ENCODE results near the gene RHBDL1. TPM values are rescaled to one million over a fixed set of nuclear protein-coding genes. Genes with fewer than 3 reads are reported as not detected.
A peak's percentile ranks its signal among the peaks of the same experiment; 100 is the strongest.

The RHBDL1 gene
- total and polyA plus RNA-seq, 2 of the 8 experiments (the other 6 are each of a cell fraction or from before 2014, with no cell fraction given): 4.0 to 8.1 TPM

DNA sequence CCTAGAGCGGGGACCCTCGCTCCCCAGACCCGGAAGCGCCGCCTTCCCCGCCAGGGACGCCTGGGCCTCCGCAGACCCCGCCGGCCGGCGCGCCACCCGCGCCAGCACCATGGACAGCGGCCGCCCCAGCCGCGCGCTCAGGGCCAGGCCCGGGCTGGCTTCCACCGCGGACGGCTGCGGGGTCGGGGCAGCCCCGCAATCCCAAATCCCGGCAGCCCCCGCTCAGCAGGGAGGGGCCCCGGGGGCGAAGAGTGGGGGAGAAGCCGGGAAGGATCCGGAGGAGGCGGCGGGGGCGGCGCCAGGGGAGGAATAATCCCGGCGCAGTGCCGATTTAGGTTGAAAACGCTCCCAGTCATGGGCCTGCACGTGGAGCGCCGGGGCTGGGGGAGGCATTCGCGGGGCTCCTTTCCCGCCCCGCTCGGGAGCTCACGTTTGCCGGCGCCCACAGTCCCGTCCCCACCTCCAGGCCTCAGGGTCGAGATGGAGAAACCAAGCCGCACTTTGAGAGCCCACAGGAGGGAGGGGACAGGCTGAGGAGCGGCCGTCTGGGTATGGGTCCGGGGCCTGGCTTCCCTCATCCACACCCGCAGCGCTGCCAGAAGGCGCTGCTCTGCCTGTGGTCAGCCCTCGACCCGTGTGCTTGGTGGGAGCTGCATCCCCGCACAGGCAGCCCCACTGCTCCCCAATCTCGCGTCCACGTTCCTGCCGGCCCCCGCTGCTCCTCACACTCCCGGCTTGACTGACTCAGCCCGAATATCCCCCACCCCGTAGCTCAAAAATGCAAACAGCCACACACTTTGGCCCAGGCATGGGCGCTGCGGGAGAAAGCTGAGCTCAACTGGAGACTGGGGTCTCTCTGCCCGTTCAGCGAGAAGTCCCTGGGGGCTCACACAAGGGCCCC is 25.5 kb downstream of the RHBDL1 start (continued):
- peak; percentile 32 for TF ChIP-seq TAF7 (optimal IDR thresholded peaks at IDR 0.05; ENCODE audit: borderline replicate concordance, low read depth, low read length)
- peak in 1 of 2 experiments; percentile 1; a peak in 1 of 4 replicates for TF ChIP-seq RAD21 (IDR thresholded peaks at IDR 0.05 in 1 of 2, conservative IDR thresholded peaks at IDR 0.05 in 1 of 2; ENCODE audit: low read depth in 2 of 2, low read length in 2 of 2)
- no peak for TF ChIP-seq POU5F1 (IDR thresholded peaks at IDR 0.05; ENCODE audit: low read depth, low read length)
- no peak for TF ChIP-seq BACH1 (IDR thresholded peaks at IDR 0.05; ENCODE audit: low read length)
- TF ChIP-seq, protein P1, sequence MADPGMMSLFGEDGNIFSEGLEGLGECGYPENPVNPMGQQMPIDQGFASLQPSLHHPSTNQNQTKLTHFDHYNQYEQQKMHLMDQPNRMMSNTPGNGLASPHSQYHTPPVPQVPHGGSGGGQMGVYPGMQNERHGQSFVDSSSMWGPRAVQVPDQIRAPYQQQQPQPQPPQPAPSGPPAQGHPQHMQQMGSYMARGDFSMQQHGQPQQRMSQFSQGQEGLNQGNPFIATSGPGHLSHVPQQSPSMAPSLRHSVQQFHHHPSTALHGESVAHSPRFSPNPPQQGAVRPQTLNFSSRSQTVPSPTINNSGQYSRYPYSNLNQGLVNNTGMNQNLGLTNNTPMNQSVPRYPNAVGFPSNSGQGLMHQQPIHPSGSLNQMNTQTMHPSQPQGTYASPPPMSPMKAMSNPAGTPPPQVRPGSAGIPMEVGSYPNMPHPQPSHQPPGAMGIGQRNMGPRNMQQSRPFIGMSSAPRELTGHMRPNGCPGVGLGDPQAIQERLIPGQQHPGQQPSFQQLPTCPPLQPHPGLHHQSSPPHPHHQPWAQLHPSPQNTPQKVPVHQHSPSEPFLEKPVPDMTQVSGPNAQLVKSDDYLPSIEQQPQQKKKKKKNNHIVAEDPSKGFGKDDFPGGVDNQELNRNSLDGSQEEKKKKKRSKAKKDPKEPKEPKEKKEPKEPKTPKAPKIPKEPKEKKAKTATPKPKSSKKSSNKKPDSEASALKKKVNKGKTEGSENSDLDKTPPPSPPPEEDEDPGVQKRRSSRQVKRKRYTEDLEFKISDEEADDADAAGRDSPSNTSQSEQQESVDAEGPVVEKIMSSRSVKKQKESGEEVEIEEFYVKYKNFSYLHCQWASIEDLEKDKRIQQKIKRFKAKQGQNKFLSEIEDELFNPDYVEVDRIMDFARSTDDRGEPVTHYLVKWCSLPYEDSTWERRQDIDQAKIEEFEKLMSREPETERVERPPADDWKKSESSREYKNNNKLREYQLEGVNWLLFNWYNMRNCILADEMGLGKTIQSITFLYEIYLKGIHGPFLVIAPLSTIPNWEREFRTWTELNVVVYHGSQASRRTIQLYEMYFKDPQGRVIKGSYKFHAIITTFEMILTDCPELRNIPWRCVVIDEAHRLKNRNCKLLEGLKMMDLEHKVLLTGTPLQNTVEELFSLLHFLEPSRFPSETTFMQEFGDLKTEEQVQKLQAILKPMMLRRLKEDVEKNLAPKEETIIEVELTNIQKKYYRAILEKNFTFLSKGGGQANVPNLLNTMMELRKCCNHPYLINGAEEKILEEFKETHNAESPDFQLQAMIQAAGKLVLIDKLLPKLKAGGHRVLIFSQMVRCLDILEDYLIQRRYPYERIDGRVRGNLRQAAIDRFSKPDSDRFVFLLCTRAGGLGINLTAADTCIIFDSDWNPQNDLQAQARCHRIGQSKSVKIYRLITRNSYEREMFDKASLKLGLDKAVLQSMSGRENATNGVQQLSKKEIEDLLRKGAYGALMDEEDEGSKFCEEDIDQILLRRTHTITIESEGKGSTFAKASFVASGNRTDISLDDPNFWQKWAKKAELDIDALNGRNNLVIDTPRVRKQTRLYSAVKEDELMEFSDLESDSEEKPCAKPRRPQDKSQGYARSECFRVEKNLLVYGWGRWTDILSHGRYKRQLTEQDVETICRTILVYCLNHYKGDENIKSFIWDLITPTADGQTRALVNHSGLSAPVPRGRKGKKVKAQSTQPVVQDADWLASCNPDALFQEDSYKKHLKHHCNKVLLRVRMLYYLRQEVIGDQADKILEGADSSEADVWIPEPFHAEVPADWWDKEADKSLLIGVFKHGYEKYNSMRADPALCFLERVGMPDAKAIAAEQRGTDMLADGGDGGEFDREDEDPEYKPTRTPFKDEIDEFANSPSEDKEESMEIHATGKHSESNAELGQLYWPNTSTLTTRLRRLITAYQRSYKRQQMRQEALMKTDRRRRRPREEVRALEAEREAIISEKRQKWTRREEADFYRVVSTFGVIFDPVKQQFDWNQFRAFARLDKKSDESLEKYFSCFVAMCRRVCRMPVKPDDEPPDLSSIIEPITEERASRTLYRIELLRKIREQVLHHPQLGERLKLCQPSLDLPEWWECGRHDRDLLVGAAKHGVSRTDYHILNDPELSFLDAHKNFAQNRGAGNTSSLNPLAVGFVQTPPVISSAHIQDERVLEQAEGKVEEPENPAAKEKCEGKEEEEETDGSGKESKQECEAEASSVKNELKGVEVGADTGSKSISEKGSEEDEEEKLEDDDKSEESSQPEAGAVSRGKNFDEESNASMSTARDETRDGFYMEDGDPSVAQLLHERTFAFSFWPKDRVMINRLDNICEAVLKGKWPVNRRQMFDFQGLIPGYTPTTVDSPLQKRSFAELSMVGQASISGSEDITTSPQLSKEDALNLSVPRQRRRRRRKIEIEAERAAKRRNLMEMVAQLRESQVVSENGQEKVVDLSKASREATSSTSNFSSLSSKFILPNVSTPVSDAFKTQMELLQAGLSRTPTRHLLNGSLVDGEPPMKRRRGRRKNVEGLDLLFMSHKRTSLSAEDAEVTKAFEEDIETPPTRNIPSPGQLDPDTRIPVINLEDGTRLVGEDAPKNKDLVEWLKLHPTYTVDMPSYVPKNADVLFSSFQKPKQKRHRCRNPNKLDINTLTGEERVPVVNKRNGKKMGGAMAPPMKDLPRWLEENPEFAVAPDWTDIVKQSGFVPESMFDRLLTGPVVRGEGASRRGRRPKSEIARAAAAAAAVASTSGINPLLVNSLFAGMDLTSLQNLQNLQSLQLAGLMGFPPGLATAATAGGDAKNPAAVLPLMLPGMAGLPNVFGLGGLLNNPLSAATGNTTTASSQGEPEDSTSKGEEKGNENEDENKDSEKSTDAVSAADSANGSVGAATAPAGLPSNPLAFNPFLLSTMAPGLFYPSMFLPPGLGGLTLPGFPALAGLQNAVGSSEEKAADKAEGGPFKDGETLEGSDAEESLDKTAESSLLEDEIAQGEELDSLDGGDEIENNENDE (IDR thresholded peaks at IDR 0.05; ENCODE audit: insufficient replicate concordance, low read length): no peak
- no peak for TF ChIP-seq CHD2 (IDR thresholded peaks at IDR 0.05; ENCODE audit: low read length)
- TF ChIP-seq HDAC6 (IDR thresholded peaks at IDR 0.05; ENCODE audit: low read depth, low read length): no peak
- peak; percentile 56 for TF ChIP-seq EZH2 (IDR thresholded peaks at IDR 0.05; ENCODE audit: low read depth, low read length, severe bottlenecking)
- no peak for TF ChIP-seq GTF2F1 (IDR thresholded peaks at IDR 0.05; ENCODE audit: borderline replicate concordance, low read depth, low read length)
